Measurements from ENCODE around the gene ATXN10.

The ATXN10 gene

GRCh38 chr22:45884201-45885062 lies 212.8 kb downstream of the ATXN10 start:
- H3K36me3 ChIP-seq (ENCODE audit: control insufficient read depth in 2 of 2, insufficient read depth in 2 of 2, low read length in 2 of 2) = no peaks in the 10 kb centered on the region
- H3K9me3 ChIP-seq (ENCODE audit: control insufficient read depth in 2 of 2, low read length in 2 of 2) = no peaks in the 10 kb centered on the region
- peaks cover 31 to 44% of the 10 kb centered on the region in 2 donors for H3K27me3 ChIP-seq (ENCODE audit: control insufficient read depth in 1 of 2, insufficient read depth in 2 of 2, low read length in 2 of 2)
- H3K9ac ChIP-seq (ENCODE audit: low read length in 2 of 2) = no peak overlapping the region
- H3K4me1 ChIP-seq (ENCODE audit: control insufficient read depth, insufficient read depth, low read length) = peaks cover 4% of the 10 kb centered on the region
- H3K4me3 ChIP-seq (ENCODE audit: low read length in 2 of 2) = no peak overlapping the region
- H3K27ac ChIP-seq (ENCODE audit: low read length) = no peak overlapping the region

- Histone ChIP-seq H3K27ac (ENCODE audit: low read length) (no peak overlapping the region), H3K4me1 (ENCODE audit: control insufficient read depth, insufficient read depth, low read length) (peaks cover 4% of the 10 kb centered on the region), H3K9ac (ENCODE audit: low read length in 2 of 2) (no peak overlapping the region), H3K27me3 (ENCODE audit: control insufficient read depth in 1 of 2, insufficient read depth in 2 of 2, low read length in 2 of 2) (peaks cover 33 to 46% of the 10 kb centered on the region in 2 donors), H3K36me3 (ENCODE audit: control insufficient read depth in 2 of 2, insufficient read depth in 2 of 2, low read length in 2 of 2) (no peaks in the 10 kb centered on the region), H3K4me3 (ENCODE audit: low read length in 2 of 2) (no peak overlapping the region), H3K9me3 (ENCODE audit: control insufficient read depth in 2 of 2, low read length in 2 of 2) (no peaks in the 10 kb centered on the region)
These were observed 213.7 kb downstream of the ATXN10 start for GRCh38 chr22:45885171-45885840.

- no peak overlapping the region for H3K9ac ChIP-seq (ENCODE audit: low read length in 2 of 2)
- H3K9me3 ChIP-seq (ENCODE audit: control insufficient read depth in 2 of 2, low read length in 2 of 2) = no peaks in the 10 kb centered on the region
- H3K27me3 ChIP-seq (ENCODE audit: control insufficient read depth in 1 of 2, insufficient read depth in 2 of 2, low read length in 2 of 2) = peaks cover 33 to 41% of the 10 kb centered on the region in 2 donors
- no peak overlapping the region for H3K4me3 ChIP-seq (ENCODE audit: low read length in 2 of 2)
- H3K27ac ChIP-seq (ENCODE audit: low read length) = no peak overlapping the region
- no peaks in the 10 kb centered on the region for H3K4me1 ChIP-seq (ENCODE audit: control insufficient read depth, insufficient read depth, low read length)
- H3K36me3 ChIP-seq (ENCODE audit: control insufficient read depth in 2 of 2, insufficient read depth in 2 of 2, low read length in 2 of 2) = no peaks in the 10 kb centered on the region
These were observed 214.3 kb downstream of the ATXN10 start for GRCh38 chr22:45885941-45886395.

GRCh38 chr22:45886540-45886939 lies 214.9 kb downstream of the ATXN10 start:
- Histone ChIP-seq H3K4me3 (ENCODE audit: low read length in 2 of 2) (no peak overlapping the region), H3K27me3 (ENCODE audit: control insufficient read depth in 1 of 2, insufficient read depth in 2 of 2, low read length in 2 of 2) (peaks cover 28 to 38% of the 10 kb centered on the region in 2 donors), H3K27ac (ENCODE audit: low read length) (no peak overlapping the region), H3K4me1 (ENCODE audit: control insufficient read depth, insufficient read depth, low read length) (no peaks in the 10 kb centered on the region), H3K9ac (ENCODE audit: low read length in 2 of 2) (no peak overlapping the region), H3K36me3 (ENCODE audit: control insufficient read depth in 2 of 2, insufficient read depth in 2 of 2, low read length in 2 of 2) (no peaks in the 10 kb centered on the region), H3K9me3 (ENCODE audit: control insufficient read depth in 2 of 2, low read length in 2 of 2) (no peaks in the 10 kb centered on the region)

- Histone ChIP-seq H3K9me3 (ENCODE audit: control insufficient read depth in 2 of 2, low read length in 2 of 2) (no peaks in the 10 kb centered on the region), H3K9ac (ENCODE audit: low read length in 2 of 2) (no peak overlapping the region), H3K27ac (ENCODE audit: low read length) (no peak overlapping the region), H3K4me3 (ENCODE audit: low read length in 2 of 2) (no peak overlapping the region), H3K36me3 (ENCODE audit: control insufficient read depth in 2 of 2, insufficient read depth in 2 of 2, low read length in 2 of 2) (no peaks in the 10 kb centered on the region), H3K27me3 (ENCODE audit: control insufficient read depth in 1 of 2, insufficient read depth in 2 of 2, low read length in 2 of 2) (peaks cover 27 to 33% of the 10 kb centered on the region in 2 donors), H3K4me1 (ENCODE audit: control insufficient read depth, insufficient read depth, low read length) (no peaks in the 10 kb centered on the region)
These were observed 215.8 kb downstream of the ATXN10 start for GRCh38 chr22:45887202-45888131.

- Histone ChIP-seq H3K36me3 (ENCODE audit: control insufficient read depth in 2 of 2, insufficient read depth in 2 of 2, low read length in 2 of 2) (no peaks in the 10 kb centered on the region), H3K27me3 (ENCODE audit: control insufficient read depth in 1 of 2, insufficient read depth in 2 of 2, low read length in 2 of 2) (peaks cover 31 to 39% of the 10 kb centered on the region in 2 donors)
These were observed 216.8 kb downstream of the ATXN10 start for GRCh38 chr22:45888221-45889092.

GRCh38 chr22:45889093-45889538 lies 217.5 kb downstream of the ATXN10 start:
- Histone ChIP-seq H3K36me3 (ENCODE audit: control insufficient read depth in 2 of 2, insufficient read depth in 2 of 2, low read length in 2 of 2) (no peaks in the 10 kb centered on the region), H3K9ac (ENCODE audit: low read length in 2 of 2) (no peak overlapping the region), H3K4me1 (ENCODE audit: control insufficient read depth, insufficient read depth, low read length) (no peaks in the 10 kb centered on the region), H3K27me3 (ENCODE audit: control insufficient read depth in 1 of 2, insufficient read depth in 2 of 2, low read length in 2 of 2) (peaks cover 33 to 36% of the 10 kb centered on the region in 2 donors), H3K9me3 (ENCODE audit: control insufficient read depth in 2 of 2, low read length in 2 of 2) (no peaks in the 10 kb centered on the region), H3K4me3 (ENCODE audit: low read length in 2 of 2) (no peak overlapping the region), H3K27ac (ENCODE audit: low read length) (no peak overlapping the region)

More at GRCh38 chr22:45888221-45889092, 216.8 kb downstream of the ATXN10 start:
- H3K27ac ChIP-seq (ENCODE audit: low read length) = no peak overlapping the region
- no peaks in the 10 kb centered on the region for H3K9me3 ChIP-seq (ENCODE audit: control insufficient read depth in 2 of 2, low read length in 2 of 2)
- H3K4me1 ChIP-seq (ENCODE audit: control insufficient read depth, insufficient read depth, low read length) = no peaks in the 10 kb centered on the region
- H3K4me3 ChIP-seq (ENCODE audit: low read length in 2 of 2) = no peak overlapping the region
- H3K9ac ChIP-seq (ENCODE audit: low read length in 2 of 2) = no peak overlapping the region

GRCh38 chr22:45889539-45890350 lies 218.1 kb downstream of the ATXN10 start:
- Histone ChIP-seq H3K4me1 (ENCODE audit: control insufficient read depth, insufficient read depth, low read length) (no peaks in the 10 kb centered on the region), H3K27me3 (ENCODE audit: control insufficient read depth in 1 of 2, insufficient read depth in 2 of 2, low read length in 2 of 2) (peaks cover 31 to 34% of the 10 kb centered on the region in 2 donors), H3K27ac (ENCODE audit: low read length) (no peak overlapping the region), H3K9me3 (ENCODE audit: control insufficient read depth in 2 of 2, low read length in 2 of 2) (no peaks in the 10 kb centered on the region), H3K4me3 (ENCODE audit: low read length in 2 of 2) (no peak overlapping the region), H3K9ac (ENCODE audit: low read length in 2 of 2) (no peak overlapping the region), H3K36me3 (ENCODE audit: control insufficient read depth in 2 of 2, insufficient read depth in 2 of 2, low read length in 2 of 2) (no peaks in the 10 kb centered on the region)

GRCh38 chr22:45890351-45890635 lies 218.7 kb downstream of the ATXN10 start:
- Histone ChIP-seq H3K9me3 (ENCODE audit: control insufficient read depth in 2 of 2, low read length in 2 of 2) (no peaks in the 10 kb centered on the region), H3K4me1 (ENCODE audit: control insufficient read depth, insufficient read depth, low read length) (no peaks in the 10 kb centered on the region), H3K36me3 (ENCODE audit: control insufficient read depth in 2 of 2, insufficient read depth in 2 of 2, low read length in 2 of 2) (no peaks in the 10 kb centered on the region), H3K4me3 (ENCODE audit: low read length in 2 of 2) (no peak overlapping the region), H3K9ac (ENCODE audit: low read length in 2 of 2) (no peak overlapping the region), H3K27me3 (ENCODE audit: control insufficient read depth in 1 of 2, insufficient read depth in 2 of 2, low read length in 2 of 2) (peaks cover 31 to 34% of the 10 kb centered on the region in 2 donors), H3K27ac (ENCODE audit: low read length) (no peak overlapping the region)

Measured in stomach smooth muscle (tissue), 2 donors.